MCF 10A (cell line): ENCODE data around the gene CXorf66. TPM values are rescaled to one million over a fixed set of nuclear protein-coding genes. Genes with fewer than 3 reads are reported as not detected.

Source experiments
- BruUV-seq: library from RNA; stranded (reverse); fragments of 400-500 nt; replicated peaks from 2 replicates; lab custom pipeline; 2021; lab: Mats Ljungman, UMichigan
- CTCF ChIA-PET: fragments of 300-600 bp; sonication (Branson Sonifier 250); formaldehyde crosslinking; extraction: SDS; loops from one replicate; lab custom pipeline; 2021; ENCODE audit warnings: antibody characterized with exemption, inconsistent platforms; lab: Yijun Ruan, JAX
- POLR2A ChIA-PET: fragments of 300-600, 350-650 bp; sonication (Branson Sonifier 250); formaldehyde crosslinking; extraction: SDS; loops from one replicate; lab custom pipeline; 2020; ENCODE audit warnings: antibody characterized with exemption, inconsistent platforms; lab: Yijun Ruan, JAX
- DNase-seq: peaks from one replicate; pipeline ENCODE4 v3.0.0-alpha.2; 2018; ENCODE audit not compliant: unreplicated experiment
- H3K27ac Mint-ChIP-seq: one replicate; pipeline ENCODE4 v1.8.0; 2022; ENCODE audit warnings: mild to moderate bottlenecking, low read depth, mixed read lengths; ENCODE audit not compliant: unreplicated experiment
- H3K27me3 Mint-ChIP-seq: one replicate; pipeline ENCODE4 v1.8.0; 2022; ENCODE audit warnings: mixed read lengths; ENCODE audit not compliant: insufficient read depth, unreplicated experiment
- H3K36me3 Mint-ChIP-seq: one replicate; pipeline ENCODE4 v1.8.0; 2022; ENCODE audit warnings: mild to moderate bottlenecking, moderate library complexity, mixed read lengths; ENCODE audit not compliant: insufficient read depth, unreplicated experiment
- H3K4me1 Mint-ChIP-seq: one replicate; pipeline ENCODE4 v1.8.0; 2022; ENCODE audit warnings: mixed read lengths; ENCODE audit not compliant: insufficient read depth, unreplicated experiment
- H3K4me3 Mint-ChIP-seq: one replicate; pipeline ENCODE4 v1.8.0; 2022; ENCODE audit warnings: mild to moderate bottlenecking, moderate library complexity, mixed read lengths; ENCODE audit not compliant: unreplicated experiment
- H3K9me3 Mint-ChIP-seq: one replicate; pipeline ENCODE4 v1.8.0; 2022; ENCODE audit warnings: mixed read lengths; ENCODE audit not compliant: unreplicated experiment
- intact Hi-C: fragments of 100-400 bp; cut with micrococcal nuclease; formaldehyde crosslinking; loops from 2 replicates; pipeline ENCODE4 v1.14.1; 2022
- total RNA-seq: library from RNA; stranded (reverse); gene quantifications from 2 replicates; pipeline ENCODE4 v1.2.3, GENCODE V29; 2022
- TF ChIP-seq, protein P1 (sequence below): fragments of 200-600 bp; IDR thresholded peaks from one replicate; pipeline ENCODE4 v1.8.0; 2022; ENCODE audit warnings: antibody characterized with exemption, mild to moderate bottlenecking; ENCODE audit not compliant: unreplicated experiment

The CXorf66 gene
- total RNA-seq, 1 experiment from 2014 or later = not detected

DNA sequence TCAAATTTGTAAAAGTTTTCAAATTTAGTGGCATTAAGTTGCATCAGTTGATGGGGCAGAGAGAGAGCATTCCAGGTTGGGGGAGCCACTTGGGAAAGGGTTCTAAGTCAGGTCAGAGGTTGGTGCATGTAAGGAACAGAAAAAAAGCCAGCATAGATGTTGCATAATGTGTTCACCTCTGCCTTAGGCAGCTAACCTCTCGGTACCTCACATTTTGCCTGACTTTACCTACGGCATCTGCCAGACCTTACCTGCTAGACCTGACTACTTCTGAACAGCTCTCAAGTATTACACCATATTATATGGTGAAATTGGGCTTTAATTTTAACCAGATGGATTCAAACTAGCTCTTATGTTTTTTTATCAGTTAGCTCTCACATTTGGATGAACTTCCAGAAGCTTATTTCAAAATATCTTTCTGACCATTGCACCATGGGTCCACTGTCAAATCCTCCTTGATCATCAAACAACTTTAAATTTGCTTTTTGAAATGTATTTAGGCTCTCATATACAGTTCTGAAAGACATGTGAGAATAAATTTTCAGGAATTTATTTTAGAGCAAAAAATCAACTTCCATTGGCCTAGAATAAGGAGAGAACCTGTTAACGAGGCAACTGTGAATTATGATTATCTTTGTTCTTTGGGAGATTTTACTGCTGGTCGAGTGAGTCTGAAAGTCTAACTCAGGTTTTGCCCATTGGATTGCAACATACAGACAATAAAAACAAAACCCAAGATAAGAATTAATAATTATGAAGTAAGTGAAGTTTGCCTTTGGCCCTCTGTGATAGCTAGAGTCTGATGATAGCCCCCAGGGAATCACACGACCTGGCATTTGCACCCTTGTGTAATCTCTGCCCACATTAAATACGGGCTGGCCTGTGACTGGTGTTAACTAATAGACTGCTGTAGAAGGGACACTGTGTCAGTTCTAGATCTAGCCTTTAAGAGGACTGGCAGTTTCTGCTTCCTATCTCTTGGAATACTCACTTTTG, 7.6 kb upstream of the CXorf66 start:
- H3K36me3 Mint-ChIP-seq = no peaks in the 10 kb centered on the region
- no peaks in the 10 kb centered on the region for H3K27me3 Mint-ChIP-seq
- ChIA-PET CTCF (no interaction called here), POLR2A (no interaction called here)
- TF ChIP-seq, protein P1, sequence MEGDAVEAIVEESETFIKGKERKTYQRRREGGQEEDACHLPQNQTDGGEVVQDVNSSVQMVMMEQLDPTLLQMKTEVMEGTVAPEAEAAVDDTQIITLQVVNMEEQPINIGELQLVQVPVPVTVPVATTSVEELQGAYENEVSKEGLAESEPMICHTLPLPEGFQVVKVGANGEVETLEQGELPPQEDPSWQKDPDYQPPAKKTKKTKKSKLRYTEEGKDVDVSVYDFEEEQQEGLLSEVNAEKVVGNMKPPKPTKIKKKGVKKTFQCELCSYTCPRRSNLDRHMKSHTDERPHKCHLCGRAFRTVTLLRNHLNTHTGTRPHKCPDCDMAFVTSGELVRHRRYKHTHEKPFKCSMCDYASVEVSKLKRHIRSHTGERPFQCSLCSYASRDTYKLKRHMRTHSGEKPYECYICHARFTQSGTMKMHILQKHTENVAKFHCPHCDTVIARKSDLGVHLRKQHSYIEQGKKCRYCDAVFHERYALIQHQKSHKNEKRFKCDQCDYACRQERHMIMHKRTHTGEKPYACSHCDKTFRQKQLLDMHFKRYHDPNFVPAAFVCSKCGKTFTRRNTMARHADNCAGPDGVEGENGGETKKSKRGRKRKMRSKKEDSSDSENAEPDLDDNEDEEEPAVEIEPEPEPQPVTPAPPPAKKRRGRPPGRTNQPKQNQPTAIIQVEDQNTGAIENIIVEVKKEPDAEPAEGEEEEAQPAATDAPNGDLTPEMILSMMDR = no peak
- intact Hi-C loops = loop anchor here (5.0 to 10.0 kb wide), 2 partner anchors 408 to 1216 kb away; no protein-coding TSS in a partner anchor
- BruUV-seq = no TSS peak
- no peak overlapping the region for H3K4me3 Mint-ChIP-seq
- no peak for DNase-seq
- no peaks in the 10 kb centered on the region for H3K4me1 Mint-ChIP-seq
- peaks cover 13% of the 10 kb centered on the region for H3K9me3 Mint-ChIP-seq
- H3K27ac Mint-ChIP-seq = no peak overlapping the region

DNA sequence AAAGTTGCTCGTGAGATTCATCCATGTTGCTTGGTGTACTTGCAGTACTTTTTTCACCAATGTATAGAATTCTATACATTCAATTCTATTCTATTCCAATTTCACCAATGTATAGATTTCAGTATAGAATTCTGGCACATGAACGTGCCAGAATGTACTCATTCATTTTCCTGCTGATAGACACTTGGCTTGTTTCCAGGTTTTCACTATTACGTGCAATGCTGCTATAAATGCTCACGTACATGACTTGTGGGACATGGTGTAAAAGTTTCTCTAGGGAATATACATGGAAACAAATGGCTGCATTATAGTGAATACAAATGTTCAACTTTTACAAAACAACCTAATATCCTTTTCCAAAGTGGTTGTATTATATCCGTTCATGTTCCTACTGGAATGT, 6.8 kb upstream of the CXorf66 start:
- POLR2A ChIA-PET = no interaction called here
- TF ChIP-seq, protein P1 = no peak
- no peaks in the 10 kb centered on the region for H3K4me1 Mint-ChIP-seq
- no peaks in the 10 kb centered on the region for H3K36me3 Mint-ChIP-seq
- H3K4me3 Mint-ChIP-seq = no peak overlapping the region
- BruUV-seq = no TSS peak
- H3K27me3 Mint-ChIP-seq = no peaks in the 10 kb centered on the region
- CTCF ChIA-PET = no interaction called here
- H3K27ac Mint-ChIP-seq = no peak overlapping the region
- intact Hi-C loops = loop anchor here (5.0 to 10.0 kb wide), 2 partner anchors 407 to 1215 kb away; no protein-coding TSS in a partner anchor
- no peak for DNase-seq
- H3K9me3 Mint-ChIP-seq = peaks cover 13% of the 10 kb centered on the region

DNA sequence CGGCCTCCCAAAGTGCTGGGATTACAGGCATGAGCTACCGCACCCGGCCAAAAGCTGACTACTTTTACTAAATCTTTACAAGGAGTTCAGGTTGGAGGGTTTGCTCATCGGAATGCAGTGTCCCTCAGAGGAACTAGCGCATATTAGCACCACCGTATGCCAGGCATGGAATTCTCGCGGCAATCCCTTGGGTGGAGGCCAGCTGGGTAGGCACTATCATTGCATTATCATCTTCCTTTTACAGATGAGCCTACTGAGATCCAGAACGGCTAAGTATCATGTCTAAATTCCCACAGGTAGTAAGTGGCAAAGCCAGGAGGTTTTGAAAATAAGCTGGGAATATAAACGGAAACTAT, 6.1 kb upstream of the CXorf66 start:
- no TSS peak for BruUV-seq
- POLR2A ChIA-PET = no interaction called here

DNA sequence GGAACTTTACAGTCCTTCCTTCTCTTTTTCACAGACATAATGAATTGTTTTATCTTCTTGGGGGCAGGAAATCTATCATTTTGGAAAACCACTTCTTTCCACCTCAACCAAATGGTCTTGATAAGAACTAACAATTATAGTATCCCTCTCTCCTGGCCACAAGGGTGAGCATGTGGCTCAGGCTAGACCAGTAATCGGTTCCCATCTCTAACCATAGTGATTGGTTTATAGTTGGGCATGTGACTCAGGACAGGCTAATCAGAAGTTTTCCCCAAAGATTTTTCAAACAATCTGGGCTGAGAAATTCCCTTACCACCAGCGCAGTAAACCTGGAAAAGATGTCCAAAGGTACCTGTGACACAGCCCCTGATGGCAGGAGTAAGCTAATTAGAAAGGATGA, 4.0 kb upstream of the CXorf66 start:
- Mint-ChIP-seq H3K36me3 (no peaks in the 10 kb centered on the region), H3K27me3 (no peaks in the 10 kb centered on the region), H3K4me1 (no peaks in the 10 kb centered on the region), H3K27ac (no peak overlapping the region), H3K4me3 (no peak overlapping the region), H3K9me3 (no peaks in the 10 kb centered on the region)
- intact Hi-C loops = no loop called here
- no TSS peak for BruUV-seq
- CTCF ChIA-PET = no interaction called here
- TF ChIP-seq, protein P1 = no peak
- DNase-seq = no peak
- POLR2A ChIA-PET = no interaction called here

More for the DNA sequence above, 6.1 kb upstream of the CXorf66 start:
- intact Hi-C loops = loop anchor here (2.0 to 10.0 kb wide), 3 partner anchors 407 to 1214 kb away; no protein-coding TSS in a partner anchor
- CTCF ChIA-PET = interaction anchor here (0.8 kb wide), 1 partner anchor 1673 kb away, joined by 4 read pairs; no protein-coding TSS in a partner anchor
- H3K36me3 Mint-ChIP-seq = no peaks in the 10 kb centered on the region
- H3K4me1 Mint-ChIP-seq = no peaks in the 10 kb centered on the region
- TF ChIP-seq, protein P1 = no peak
- H3K27ac Mint-ChIP-seq = no peak overlapping the region
- no peaks in the 10 kb centered on the region for H3K27me3 Mint-ChIP-seq
- no peak for DNase-seq
- H3K9me3 Mint-ChIP-seq = peaks cover 10% of the 10 kb centered on the region
- no peak overlapping the region for H3K4me3 Mint-ChIP-seq
